ENCODE measurements around the gene ZBTB7C. TPM values are rescaled to one million over a fixed set of nuclear protein-coding genes. Genes with fewer than 3 reads are reported as not detected.
A peak's percentile ranks its signal among the peaks of the same experiment; 100 is the strongest.

ZBTB7C gene
- total and polyA plus RNA-seq, 8 donors: 3.0 to 47.8 (median 19.3) TPM

DNA sequence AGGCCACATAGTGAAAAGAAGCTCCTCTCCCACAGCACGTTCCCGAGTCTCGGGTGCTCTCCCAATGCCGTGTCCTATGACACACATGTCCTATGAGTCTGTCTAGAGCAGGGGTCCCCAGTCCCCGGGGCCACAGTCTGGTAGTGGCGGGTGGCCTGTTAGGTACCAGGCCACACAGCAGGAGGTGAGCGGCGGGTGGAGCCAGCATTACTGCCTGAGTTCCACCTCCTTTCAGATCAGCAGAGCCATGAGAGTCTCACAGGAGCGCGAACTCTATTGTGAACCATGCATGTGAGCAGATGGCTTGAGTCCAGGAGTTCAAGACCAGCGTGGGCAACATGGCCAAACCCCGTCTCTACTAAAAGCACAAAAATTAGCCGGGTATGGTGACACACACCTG, 112.6 kb downstream of the ZBTB7C start:
- 95 to 98% (median 95%) methylated on average over 13 of the region's 13 CpGs for WGBS, 5 donors
- no peaks in the 10 kb centered on the region for H3K36me3 ChIP-seq
- H3K4me3 ChIP-seq: no peak overlapping the region
- H3K4me1 ChIP-seq: peaks cover 0 to 32% (median 13%) of the 10 kb centered on the region in 4 donors
- H3K27ac ChIP-seq: no peak overlapping the region
- intact Hi-C loops (cut with DNase I; ENCODE audit: low total_unique reads): no loop called here
- H3K27me3 ChIP-seq: no peaks in the 10 kb centered on the region
- no peak for DNase-seq
- no peak for TF ChIP-seq EP300 (IDR thresholded peaks at IDR 0.05)
- no peak for TF ChIP-seq POLR2A (IDR thresholded peaks at IDR 0.05)
- TF ChIP-seq POLR2AphosphoS5 (IDR thresholded peaks at IDR 0.05): no peak
- TF ChIP-seq, protein P1, sequence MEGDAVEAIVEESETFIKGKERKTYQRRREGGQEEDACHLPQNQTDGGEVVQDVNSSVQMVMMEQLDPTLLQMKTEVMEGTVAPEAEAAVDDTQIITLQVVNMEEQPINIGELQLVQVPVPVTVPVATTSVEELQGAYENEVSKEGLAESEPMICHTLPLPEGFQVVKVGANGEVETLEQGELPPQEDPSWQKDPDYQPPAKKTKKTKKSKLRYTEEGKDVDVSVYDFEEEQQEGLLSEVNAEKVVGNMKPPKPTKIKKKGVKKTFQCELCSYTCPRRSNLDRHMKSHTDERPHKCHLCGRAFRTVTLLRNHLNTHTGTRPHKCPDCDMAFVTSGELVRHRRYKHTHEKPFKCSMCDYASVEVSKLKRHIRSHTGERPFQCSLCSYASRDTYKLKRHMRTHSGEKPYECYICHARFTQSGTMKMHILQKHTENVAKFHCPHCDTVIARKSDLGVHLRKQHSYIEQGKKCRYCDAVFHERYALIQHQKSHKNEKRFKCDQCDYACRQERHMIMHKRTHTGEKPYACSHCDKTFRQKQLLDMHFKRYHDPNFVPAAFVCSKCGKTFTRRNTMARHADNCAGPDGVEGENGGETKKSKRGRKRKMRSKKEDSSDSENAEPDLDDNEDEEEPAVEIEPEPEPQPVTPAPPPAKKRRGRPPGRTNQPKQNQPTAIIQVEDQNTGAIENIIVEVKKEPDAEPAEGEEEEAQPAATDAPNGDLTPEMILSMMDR (IDR thresholded peaks at IDR 0.05): no peak
- no peaks in the 10 kb centered on the region for H3K9me3 ChIP-seq

DNA sequence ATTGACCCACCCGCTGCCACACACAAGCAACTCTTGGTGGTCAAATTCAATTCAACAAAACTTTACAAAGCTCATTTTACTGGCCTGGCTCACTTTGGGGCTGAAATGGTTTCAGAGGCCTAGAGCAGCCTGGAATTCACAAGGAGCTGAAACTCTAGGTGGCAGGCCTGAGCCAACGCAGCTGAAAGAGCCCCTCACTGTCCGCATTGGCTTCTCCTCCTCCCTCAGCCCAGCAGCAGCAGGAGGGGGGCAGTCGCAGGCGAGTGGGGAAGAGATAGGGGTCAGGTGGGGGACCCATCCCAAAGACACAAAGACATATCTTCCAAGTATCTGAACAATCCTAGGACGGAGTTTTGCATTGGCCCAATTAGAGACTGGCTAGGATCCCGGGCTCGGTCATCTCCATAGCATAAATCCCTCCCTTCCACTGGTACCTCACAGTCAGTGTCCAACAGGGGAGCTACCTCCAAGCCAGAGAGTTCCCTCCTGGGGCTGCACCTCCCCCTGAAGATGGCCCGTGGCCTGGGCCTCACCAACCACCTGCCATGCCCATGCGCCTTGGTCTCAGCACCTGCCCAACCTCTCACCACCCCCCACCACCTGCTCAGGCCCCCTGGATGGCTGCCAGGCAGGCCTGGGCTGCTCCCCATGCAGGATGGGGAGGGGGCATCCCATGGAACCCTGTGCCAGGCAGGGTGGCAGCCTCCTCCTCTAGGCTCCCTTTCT, 113.4 kb downstream of the ZBTB7C start:
- H3K9me3 ChIP-seq: no peaks in the 10 kb centered on the region
- intact Hi-C loops (cut with DNase I; ENCODE audit: low total_unique reads): no loop called here
- no peak for TF ChIP-seq POLR2AphosphoS5 (IDR thresholded peaks at IDR 0.05)
- TF ChIP-seq POLR2A (IDR thresholded peaks at IDR 0.05): no peak
- TF ChIP-seq, protein P1 (IDR thresholded peaks at IDR 0.05): no peak
- TF ChIP-seq EP300 (IDR thresholded peaks at IDR 0.05): no peak
- peaks cover 0 to 31% (median 12%) of the 10 kb centered on the region in 4 donors for H3K4me1 ChIP-seq
- H3K36me3 ChIP-seq: no peaks in the 10 kb centered on the region
- no peak overlapping the region for H3K4me3 ChIP-seq
- peak in 1 of 2 donors; percentile 48 for DNase-seq
- no peaks in the 10 kb centered on the region for H3K27me3 ChIP-seq
- peak overlapping the region in 1 of 5 donors; percentile 59 for H3K27ac ChIP-seq
- 77 to 88% (median 87%) methylated on average over 7 to 10 of the region's 10 CpGs for WGBS, 5 donors

DNA sequence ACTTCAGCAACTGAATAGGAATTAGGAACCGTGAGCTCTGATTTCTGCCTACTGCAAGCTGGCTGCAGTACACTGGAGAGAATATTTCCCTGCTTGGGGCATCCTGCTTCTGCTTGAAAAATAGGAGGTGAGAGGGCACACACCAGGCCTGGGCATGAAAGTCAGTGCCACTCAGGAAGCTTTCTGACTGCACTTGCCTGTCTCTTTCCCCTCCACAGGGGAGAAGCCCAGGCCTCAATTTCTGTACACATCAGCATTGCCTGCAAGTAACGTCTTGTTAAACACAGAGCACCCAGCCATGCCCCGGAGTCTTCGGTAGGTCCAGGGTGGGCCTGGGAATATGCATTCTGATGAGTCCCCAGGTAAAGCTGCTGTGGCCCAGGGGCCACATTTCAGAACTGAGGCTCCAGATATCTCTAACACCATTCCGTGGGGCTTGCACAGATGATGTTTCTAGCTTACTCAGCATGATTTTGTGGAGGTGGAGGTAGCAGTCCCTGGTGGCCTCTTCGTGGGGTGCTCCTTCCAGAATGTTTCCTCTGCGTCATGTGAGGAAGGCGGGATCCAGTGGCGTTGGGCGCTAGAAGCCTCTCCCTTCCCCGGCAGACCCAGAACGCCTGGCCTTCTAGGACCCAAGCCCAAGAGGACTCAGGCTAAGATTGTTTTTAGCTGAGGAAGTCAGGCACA, 114.1 kb downstream of the ZBTB7C start:
- Histone ChIP-seq H3K9me3 (no peaks in the 10 kb centered on the region), H3K36me3 (no peaks in the 10 kb centered on the region), H3K4me3 (no peak overlapping the region), H3K27me3 (no peaks in the 10 kb centered on the region), H3K27ac (peak overlapping the region in 1 of 5 donors; percentile 59), H3K4me1 (peaks cover 0 to 24% (median 7%) of the 10 kb centered on the region in 4 donors)
- intact Hi-C loops (cut with DNase I; ENCODE audit: low total_unique reads): no loop called here
- TF ChIP-seq POLR2AphosphoS5 (IDR thresholded peaks at IDR 0.05): no peak
- TF ChIP-seq, protein P1 (IDR thresholded peaks at IDR 0.05): no peak
- no peak for TF ChIP-seq EP300 (IDR thresholded peaks at IDR 0.05)
- no peak for TF ChIP-seq POLR2A (IDR thresholded peaks at IDR 0.05)
- 82 to 94% (median 91%) methylated on average over 11 to 12 of the region's 12 CpGs for WGBS, 5 donors
- DNase-seq: no peak

DNA sequence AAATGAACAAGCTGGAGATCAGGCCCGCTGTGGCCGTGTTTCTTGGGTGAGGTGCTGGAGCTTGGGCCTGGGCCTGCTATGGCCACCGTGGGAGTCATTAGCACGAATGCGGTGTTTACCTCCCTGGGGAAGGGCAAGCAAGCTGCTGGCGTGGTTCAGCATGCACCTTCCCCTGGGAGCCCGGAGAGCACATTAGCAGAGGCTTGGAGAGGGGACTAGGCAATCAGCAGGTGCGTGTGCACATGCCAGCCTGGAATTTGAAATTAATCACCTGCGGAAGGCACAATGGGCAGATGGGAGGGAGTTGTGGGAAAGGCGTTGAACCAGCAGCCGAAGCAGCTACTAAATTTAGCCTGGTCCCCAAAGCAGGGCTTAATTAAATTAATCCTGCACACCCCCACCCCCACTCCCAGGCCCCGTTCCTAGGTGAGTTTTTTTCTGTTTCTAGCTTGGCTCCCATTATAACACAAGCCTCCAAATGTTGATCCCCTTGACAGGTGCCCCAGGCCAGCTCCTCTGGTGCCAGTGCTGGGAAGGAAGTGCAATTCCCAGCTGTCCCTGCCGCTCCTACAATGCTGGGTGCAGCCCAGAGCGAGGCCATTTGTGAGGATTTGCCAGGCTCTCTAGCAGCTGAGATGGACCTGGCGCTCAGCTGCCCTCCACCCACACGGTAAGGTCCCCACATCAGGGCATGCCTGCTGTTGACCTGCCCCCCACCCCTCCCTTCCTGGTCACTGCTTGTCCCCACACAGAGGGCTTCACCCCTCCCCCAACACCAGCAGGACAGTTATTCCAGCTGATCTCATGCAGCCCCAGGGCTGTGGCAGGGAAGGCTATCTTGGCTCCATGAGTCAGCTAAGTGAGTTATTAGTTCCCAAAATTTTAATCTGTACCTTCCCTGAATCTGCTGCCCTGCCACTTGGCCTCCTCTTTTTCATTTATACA, 115.0 kb downstream of the ZBTB7C start:
- TF ChIP-seq POLR2AphosphoS5 (IDR thresholded peaks at IDR 0.05) (no peak), EP300 (IDR thresholded peaks at IDR 0.05) (no peak), POLR2A (IDR thresholded peaks at IDR 0.05) (no peak)
- TF ChIP-seq, protein P1 (IDR thresholded peaks at IDR 0.05): no peak
- Histone ChIP-seq H3K27me3 (no peaks in the 10 kb centered on the region), H3K4me1 (peaks cover 0 to 24% (median 7%) of the 10 kb centered on the region in 4 donors), H3K4me3 (no peak overlapping the region), H3K27ac (peak overlapping the region in 1 of 5 donors; percentile 59), H3K36me3 (no peaks in the 10 kb centered on the region), H3K9me3 (no peaks in the 10 kb centered on the region)
- 52 to 72% (median 65%) methylated on average over 15 to 16 of the region's 16 CpGs for WGBS, 5 donors
- DNase-seq: peak in 1 of 2 donors; percentile 65
- intact Hi-C loops (cut with DNase I; ENCODE audit: low total_unique reads): no loop called here
